ENCODE data around the gene POU3F4.

DNA sequence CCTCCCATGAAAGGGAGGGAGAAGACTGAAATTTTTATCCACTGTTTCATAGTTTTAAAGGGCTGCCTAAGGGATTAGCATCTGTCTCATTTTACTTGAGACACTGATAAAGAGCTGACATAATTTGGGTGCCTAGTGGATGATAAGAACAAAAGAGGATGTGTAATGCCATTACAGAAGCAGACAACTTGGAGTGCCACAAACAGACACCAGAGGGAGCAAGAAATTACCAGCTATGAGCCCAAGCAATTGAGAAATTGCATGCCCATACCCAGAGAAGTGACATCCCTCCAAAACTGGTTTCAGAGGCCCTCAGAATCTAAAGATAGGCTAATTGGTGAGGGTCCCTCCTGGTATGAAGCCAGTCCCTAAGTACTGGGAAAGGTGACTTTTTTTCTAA, 38.5 kb upstream of the POU3F4 start:
- TF ChIP-seq, protein P1, sequence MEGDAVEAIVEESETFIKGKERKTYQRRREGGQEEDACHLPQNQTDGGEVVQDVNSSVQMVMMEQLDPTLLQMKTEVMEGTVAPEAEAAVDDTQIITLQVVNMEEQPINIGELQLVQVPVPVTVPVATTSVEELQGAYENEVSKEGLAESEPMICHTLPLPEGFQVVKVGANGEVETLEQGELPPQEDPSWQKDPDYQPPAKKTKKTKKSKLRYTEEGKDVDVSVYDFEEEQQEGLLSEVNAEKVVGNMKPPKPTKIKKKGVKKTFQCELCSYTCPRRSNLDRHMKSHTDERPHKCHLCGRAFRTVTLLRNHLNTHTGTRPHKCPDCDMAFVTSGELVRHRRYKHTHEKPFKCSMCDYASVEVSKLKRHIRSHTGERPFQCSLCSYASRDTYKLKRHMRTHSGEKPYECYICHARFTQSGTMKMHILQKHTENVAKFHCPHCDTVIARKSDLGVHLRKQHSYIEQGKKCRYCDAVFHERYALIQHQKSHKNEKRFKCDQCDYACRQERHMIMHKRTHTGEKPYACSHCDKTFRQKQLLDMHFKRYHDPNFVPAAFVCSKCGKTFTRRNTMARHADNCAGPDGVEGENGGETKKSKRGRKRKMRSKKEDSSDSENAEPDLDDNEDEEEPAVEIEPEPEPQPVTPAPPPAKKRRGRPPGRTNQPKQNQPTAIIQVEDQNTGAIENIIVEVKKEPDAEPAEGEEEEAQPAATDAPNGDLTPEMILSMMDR (IDR thresholded peaks at IDR 0.05), result peak; percentile 57
- TF ChIP-seq EZH2 (IDR thresholded peaks at IDR 0.05) (no peak), EZH2phosphoT487 (IDR thresholded peaks at IDR 0.05) (no peak)
